Endothelial cell of umbilical vein (primary cell): ENCODE data around the gene IL6R.

Experiments used
- TF ChIP-seq, protein P1 (sequence below), 2 donors: IDR thresholded peaks; 1 replicate in 1 of 2; 2 replicates in 1 of 2; pipeline ENCODE4 v1.5.1; 2011; ENCODE audit warnings: low read length in 2 of 2, mild to moderate bottlenecking in 2 of 2, moderate library complexity in 2 of 2, control low read depth in 1 of 2, inconsistent platforms in 1 of 2, low read depth in 1 of 2; ENCODE audit not compliant: insufficient read depth in 1 of 2; ENCODE audit errors: extremely low read depth in 1 of 2
- TF ChIP-seq, protein P2 (sequence below): IDR thresholded peaks from 2 replicates; pipeline ENCODE4 v1.6.1; 2011; ENCODE audit not compliant: insufficient read depth, insufficient read length

DNA sequence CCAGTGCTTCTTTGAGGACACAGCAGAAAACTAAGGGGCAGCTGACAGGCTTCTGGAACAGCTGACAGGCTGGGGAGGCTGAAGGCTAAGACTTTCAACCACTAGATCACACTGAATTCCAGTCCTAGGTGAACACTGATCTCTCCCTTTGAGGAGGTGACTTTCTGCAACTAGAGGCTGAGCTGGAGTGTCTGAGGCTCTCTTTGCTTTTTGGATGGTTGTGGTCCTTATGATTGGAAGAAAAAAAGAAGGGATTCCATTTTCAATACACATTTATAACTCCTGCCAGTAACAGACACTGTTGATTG is 1.4 kb downstream of the IL6R start:
- TF ChIP-seq, protein P1, sequence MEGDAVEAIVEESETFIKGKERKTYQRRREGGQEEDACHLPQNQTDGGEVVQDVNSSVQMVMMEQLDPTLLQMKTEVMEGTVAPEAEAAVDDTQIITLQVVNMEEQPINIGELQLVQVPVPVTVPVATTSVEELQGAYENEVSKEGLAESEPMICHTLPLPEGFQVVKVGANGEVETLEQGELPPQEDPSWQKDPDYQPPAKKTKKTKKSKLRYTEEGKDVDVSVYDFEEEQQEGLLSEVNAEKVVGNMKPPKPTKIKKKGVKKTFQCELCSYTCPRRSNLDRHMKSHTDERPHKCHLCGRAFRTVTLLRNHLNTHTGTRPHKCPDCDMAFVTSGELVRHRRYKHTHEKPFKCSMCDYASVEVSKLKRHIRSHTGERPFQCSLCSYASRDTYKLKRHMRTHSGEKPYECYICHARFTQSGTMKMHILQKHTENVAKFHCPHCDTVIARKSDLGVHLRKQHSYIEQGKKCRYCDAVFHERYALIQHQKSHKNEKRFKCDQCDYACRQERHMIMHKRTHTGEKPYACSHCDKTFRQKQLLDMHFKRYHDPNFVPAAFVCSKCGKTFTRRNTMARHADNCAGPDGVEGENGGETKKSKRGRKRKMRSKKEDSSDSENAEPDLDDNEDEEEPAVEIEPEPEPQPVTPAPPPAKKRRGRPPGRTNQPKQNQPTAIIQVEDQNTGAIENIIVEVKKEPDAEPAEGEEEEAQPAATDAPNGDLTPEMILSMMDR (IDR thresholded peaks at IDR 0.05; ENCODE audit: extremely low read depth in 1 of 2, insufficient read depth in 1 of 2, low read depth in 1 of 2, low read length in 2 of 2) = no peak
- TF ChIP-seq, protein P2, sequence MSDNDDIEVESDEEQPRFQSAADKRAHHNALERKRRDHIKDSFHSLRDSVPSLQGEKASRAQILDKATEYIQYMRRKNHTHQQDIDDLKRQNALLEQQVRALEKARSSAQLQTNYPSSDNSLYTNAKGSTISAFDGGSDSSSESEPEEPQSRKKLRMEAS = no peak
